ENCODE measurements around the gene LRRC27. TPM values are rescaled to one million over a fixed set of nuclear protein-coding genes. Genes with fewer than 3 reads are reported as not detected.

The LRRC27 gene
- total RNA-seq, 1 experiment from 2014 or later = 4.1 TPM

DNA sequence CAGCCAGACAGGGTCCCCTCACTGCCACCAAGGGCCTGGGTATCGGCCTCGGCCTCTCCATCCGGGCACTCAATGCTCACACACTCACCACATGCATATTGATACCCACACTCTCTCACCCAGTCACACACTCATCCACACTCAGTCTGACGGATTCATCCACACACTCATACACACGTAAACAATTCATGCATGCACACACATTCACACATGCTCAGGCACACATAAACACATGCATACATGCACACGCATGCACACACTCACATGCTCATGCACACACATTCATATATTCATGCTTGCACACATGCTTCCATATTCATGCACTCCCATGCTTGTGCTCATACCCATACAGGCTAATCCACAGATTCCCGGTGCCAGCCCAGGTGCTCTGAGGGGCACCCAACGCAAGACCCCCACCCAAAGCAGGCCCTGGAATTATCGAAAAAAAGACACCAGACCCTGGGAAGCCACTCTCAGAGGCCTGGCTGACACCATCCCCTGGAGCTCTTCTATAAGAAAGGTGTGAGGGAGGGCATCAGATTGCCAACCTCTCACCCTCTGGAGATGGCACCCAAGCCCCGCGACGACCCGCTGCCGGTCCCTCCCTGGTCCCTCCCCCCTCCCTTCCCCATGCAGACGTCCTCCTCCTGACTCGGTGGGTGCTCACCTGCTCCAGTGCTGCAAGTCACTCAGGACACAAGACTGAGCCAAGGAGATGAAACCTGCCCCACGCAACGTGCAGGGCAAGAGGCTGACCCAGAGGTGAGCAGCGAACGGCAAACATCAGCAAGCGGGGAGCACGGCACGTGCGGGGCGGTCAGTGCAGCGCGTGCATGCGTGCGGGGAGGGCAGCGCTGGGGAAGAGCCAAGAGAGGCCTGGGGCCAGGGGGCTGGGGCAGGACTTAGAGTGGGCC lies 39.4 kb upstream of the LRRC27 start:
- no peaks in the 10 kb centered on the region for H3K27me3 ChIP-seq (ENCODE audit: insufficient read depth, low read length)
- H3K27ac ChIP-seq (ENCODE audit: low read depth, low read length) = no peak overlapping the region
- DNase-seq (ENCODE audit: low read depth, low spot score) = no peak
- no peaks in the 10 kb centered on the region for H3K4me1 ChIP-seq (ENCODE audit: control insufficient read depth in 1 of 2, insufficient read depth in 2 of 2, low read length in 2 of 2)
- no peak overlapping the region for H3K4me2 ChIP-seq (ENCODE audit: low read length)
- no peaks in the 10 kb centered on the region for H4K20me1 ChIP-seq (ENCODE audit: insufficient read depth)
- no peak overlapping the region for H3K4me3 ChIP-seq (replicated peaks in 1 of 2; ENCODE audit: low read depth in 1 of 2, low read length in 2 of 2)
- CTCF ChIA-PET = no interaction called here
- no peak overlapping the region for H3K9ac ChIP-seq (ENCODE audit: low read length)
- no peak for ATAC-seq
- intact Hi-C loops (cut with micrococcal nuclease) = no loop called here
- no peaks in the 10 kb centered on the region for H3K36me3 ChIP-seq (ENCODE audit: control insufficient read depth in 1 of 2, insufficient read depth in 2 of 2, low read length in 2 of 2)
- TF ChIP-seq ZNF274 (IDR thresholded peaks at IDR 0.05; ENCODE audit: low read depth, low read length) (no peak), FOSL1 (IDR thresholded peaks at IDR 0.05; ENCODE audit: low read depth) (no peak), ELF1 (IDR thresholded peaks at IDR 0.05; ENCODE audit: borderline replicate concordance, low read depth) (no peak), CBX3 (IDR thresholded peaks at IDR 0.05; ENCODE audit: low read depth) (no peak), CEBPB (IDR thresholded peaks at IDR 0.05; ENCODE audit: low read depth) (no peak), JUND (IDR thresholded peaks at IDR 0.05) (no peak), POLR2A (IDR thresholded peaks at IDR 0.05; ENCODE audit: borderline replicate concordance, extremely low read depth, insufficient read depth, insufficient read length) (no peak), SRF (IDR thresholded peaks at IDR 0.05; ENCODE audit: low read depth) (no peak), EZH2phosphoT487 (IDR thresholded peaks at IDR 0.05; ENCODE audit: borderline replicate concordance) (no peak), SIN3A (IDR thresholded peaks at IDR 0.05; ENCODE audit: low read depth) (no peak), POLR2AphosphoS5 (IDR thresholded peaks at IDR 0.05; ENCODE audit: low read depth, low read length) (no peak)
- TF ChIP-seq, protein P1, sequence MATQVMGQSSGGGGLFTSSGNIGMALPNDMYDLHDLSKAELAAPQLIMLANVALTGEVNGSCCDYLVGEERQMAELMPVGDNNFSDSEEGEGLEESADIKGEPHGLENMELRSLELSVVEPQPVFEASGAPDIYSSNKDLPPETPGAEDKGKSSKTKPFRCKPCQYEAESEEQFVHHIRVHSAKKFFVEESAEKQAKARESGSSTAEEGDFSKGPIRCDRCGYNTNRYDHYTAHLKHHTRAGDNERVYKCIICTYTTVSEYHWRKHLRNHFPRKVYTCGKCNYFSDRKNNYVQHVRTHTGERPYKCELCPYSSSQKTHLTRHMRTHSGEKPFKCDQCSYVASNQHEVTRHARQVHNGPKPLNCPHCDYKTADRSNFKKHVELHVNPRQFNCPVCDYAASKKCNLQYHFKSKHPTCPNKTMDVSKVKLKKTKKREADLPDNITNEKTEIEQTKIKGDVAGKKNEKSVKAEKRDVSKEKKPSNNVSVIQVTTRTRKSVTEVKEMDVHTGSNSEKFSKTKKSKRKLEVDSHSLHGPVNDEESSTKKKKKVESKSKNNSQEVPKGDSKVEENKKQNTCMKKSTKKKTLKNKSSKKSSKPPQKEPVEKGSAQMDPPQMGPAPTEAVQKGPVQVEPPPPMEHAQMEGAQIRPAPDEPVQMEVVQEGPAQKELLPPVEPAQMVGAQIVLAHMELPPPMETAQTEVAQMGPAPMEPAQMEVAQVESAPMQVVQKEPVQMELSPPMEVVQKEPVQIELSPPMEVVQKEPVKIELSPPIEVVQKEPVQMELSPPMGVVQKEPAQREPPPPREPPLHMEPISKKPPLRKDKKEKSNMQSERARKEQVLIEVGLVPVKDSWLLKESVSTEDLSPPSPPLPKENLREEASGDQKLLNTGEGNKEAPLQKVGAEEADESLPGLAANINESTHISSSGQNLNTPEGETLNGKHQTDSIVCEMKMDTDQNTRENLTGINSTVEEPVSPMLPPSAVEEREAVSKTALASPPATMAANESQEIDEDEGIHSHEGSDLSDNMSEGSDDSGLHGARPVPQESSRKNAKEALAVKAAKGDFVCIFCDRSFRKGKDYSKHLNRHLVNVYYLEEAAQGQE (IDR thresholded peaks at IDR 0.05; ENCODE audit: low read depth) = no peak
- TF ChIP-seq, protein P2, sequence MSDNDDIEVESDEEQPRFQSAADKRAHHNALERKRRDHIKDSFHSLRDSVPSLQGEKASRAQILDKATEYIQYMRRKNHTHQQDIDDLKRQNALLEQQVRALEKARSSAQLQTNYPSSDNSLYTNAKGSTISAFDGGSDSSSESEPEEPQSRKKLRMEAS (IDR thresholded peaks at IDR 0.05) = no peak
- TF ChIP-seq, protein P3, sequence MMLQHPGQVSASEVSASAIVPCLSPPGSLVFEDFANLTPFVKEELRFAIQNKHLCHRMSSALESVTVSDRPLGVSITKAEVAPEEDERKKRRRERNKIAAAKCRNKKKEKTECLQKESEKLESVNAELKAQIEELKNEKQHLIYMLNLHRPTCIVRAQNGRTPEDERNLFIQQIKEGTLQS (IDR thresholded peaks at IDR 0.05) = no peak
- TF ChIP-seq, protein P4, sequence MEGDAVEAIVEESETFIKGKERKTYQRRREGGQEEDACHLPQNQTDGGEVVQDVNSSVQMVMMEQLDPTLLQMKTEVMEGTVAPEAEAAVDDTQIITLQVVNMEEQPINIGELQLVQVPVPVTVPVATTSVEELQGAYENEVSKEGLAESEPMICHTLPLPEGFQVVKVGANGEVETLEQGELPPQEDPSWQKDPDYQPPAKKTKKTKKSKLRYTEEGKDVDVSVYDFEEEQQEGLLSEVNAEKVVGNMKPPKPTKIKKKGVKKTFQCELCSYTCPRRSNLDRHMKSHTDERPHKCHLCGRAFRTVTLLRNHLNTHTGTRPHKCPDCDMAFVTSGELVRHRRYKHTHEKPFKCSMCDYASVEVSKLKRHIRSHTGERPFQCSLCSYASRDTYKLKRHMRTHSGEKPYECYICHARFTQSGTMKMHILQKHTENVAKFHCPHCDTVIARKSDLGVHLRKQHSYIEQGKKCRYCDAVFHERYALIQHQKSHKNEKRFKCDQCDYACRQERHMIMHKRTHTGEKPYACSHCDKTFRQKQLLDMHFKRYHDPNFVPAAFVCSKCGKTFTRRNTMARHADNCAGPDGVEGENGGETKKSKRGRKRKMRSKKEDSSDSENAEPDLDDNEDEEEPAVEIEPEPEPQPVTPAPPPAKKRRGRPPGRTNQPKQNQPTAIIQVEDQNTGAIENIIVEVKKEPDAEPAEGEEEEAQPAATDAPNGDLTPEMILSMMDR (IDR thresholded peaks at IDR 0.05 in 2 of 3, conservative IDR thresholded peaks at IDR 0.05 in 1 of 3; ENCODE audit: borderline replicate concordance in 1 of 3, insufficient read depth in 1 of 3, low read depth in 2 of 3, low read length in 2 of 3) = no peak
- TF ChIP-seq, protein P5, sequence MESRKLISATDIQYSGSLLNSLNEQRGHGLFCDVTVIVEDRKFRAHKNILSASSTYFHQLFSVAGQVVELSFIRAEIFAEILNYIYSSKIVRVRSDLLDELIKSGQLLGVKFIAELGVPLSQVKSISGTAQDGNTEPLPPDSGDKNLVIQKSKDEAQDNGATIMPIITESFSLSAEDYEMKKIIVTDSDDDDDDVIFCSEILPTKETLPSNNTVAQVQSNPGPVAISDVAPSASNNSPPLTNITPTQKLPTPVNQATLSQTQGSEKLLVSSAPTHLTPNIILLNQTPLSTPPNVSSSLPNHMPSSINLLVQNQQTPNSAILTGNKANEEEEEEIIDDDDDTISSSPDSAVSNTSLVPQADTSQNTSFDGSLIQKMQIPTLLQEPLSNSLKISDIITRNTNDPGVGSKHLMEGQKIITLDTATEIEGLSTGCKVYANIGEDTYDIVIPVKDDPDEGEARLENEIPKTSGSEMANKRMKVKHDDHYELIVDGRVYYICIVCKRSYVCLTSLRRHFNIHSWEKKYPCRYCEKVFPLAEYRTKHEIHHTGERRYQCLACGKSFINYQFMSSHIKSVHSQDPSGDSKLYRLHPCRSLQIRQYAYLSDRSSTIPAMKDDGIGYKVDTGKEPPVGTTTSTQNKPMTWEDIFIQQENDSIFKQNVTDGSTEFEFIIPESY (IDR thresholded peaks at IDR 0.05; ENCODE audit: extremely low read depth, insufficient replicate concordance, low read length) = no peak
- POLR2A ChIA-PET = no interaction called here
- H3K9me2 ChIP-seq (ENCODE audit: insufficient read depth) = no peaks in the 10 kb centered on the region
- RAD21 ChIA-PET (ENCODE audit: low non-redundant PET in 1 of 2, low total read pairs in 2 of 2, uncharacterized antibody in 2 of 2, unreplicated experiment in 2 of 2) = no interaction called here
- no peaks in the 10 kb centered on the region for H3K9me3 ChIP-seq (ENCODE audit: control insufficient read depth in 1 of 2, insufficient read depth in 1 of 2, low read depth in 1 of 2, low read length in 2 of 2)
- H2AFZ ChIP-seq (ENCODE audit: low read depth, low read length, poor library complexity, severe bottlenecking) = no peak overlapping the region
- no TSS peak for BruUV-seq (replicated peaks)
- H3K79me2 ChIP-seq (ENCODE audit: insufficient read depth, low read length) = no peaks in the 10 kb centered on the region; the same call in 1 of the 2 replicates
